GM12878 (cell line): ENCODE data around the gene SEL1L.

Experiments used
- EGR1 ChIP-seq, 2 experiments: IDR thresholded peaks; 1 replicate in 1 of 2; 2 replicates in 1 of 2; pipeline ENCODE4 v1.6.1; 2011 to 2012; ENCODE audit warnings: low read depth in 2 of 2, low read length in 2 of 2, borderline replicate concordance in 1 of 2, mild to moderate bottlenecking in 1 of 2, moderate library complexity in 1 of 2
- IKZF1 ChIP-seq: fragments of 450-650 bp; conservative IDR thresholded peaks from 2 replicates; pipeline ENCODE4 v1.6.1; 2017; ENCODE audit warnings: antibody characterized with exemption, mild to moderate bottlenecking
- POLR2A ChIP-seq: IDR thresholded peaks from 2 replicates; pipeline ENCODE4 v1.6.1; 2011; ENCODE audit warnings: low read depth, mild to moderate bottlenecking, low read length
- TF ChIP-seq, protein P1 (sequence below), 3 experiments: IDR thresholded peaks in 2 of 3; conservative IDR thresholded peaks in 1 of 3; 2 replicates each; pipeline ENCODE4 v1.5.1; 2011; ENCODE audit warnings: low read depth in 3 of 3, low read length in 3 of 3, mild to moderate bottlenecking in 3 of 3, control low read depth in 2 of 3, moderate library complexity in 2 of 3, inconsistent platforms in 1 of 3, mixed read lengths in 1 of 3; ENCODE audit not compliant: control insufficient read depth in 2 of 3, insufficient read depth in 1 of 3; ENCODE audit errors: extremely low read depth in 1 of 3
- TF ChIP-seq, protein P2 (sequence below): fragments of 450-650 bp; IDR thresholded peaks from 2 replicates; pipeline ENCODE4 v1.6.1; 2016; ENCODE audit warnings: mild to moderate bottlenecking, moderate library complexity, borderline replicate concordance

DNA sequence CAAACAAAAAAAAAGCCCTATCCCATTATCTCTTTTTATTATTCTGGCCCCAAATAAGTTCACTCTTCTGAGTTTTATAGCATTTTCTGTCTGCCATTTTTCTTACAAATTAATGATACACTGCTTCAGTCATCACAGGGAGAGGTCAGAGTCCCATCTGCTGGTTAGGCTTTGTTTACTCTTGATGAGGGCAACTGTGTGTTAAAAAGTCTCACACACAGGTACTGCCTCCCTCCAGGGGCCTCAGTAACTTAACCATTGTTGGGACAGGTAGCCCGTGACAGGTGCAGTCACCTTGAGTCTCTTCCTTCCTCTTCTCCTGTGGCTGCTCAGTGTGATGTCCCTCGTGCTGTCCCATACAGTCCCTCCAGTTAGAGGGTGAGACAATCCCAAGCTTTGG is 45.5 kb upstream of the SEL1L start:
- TF ChIP-seq, protein P1, sequence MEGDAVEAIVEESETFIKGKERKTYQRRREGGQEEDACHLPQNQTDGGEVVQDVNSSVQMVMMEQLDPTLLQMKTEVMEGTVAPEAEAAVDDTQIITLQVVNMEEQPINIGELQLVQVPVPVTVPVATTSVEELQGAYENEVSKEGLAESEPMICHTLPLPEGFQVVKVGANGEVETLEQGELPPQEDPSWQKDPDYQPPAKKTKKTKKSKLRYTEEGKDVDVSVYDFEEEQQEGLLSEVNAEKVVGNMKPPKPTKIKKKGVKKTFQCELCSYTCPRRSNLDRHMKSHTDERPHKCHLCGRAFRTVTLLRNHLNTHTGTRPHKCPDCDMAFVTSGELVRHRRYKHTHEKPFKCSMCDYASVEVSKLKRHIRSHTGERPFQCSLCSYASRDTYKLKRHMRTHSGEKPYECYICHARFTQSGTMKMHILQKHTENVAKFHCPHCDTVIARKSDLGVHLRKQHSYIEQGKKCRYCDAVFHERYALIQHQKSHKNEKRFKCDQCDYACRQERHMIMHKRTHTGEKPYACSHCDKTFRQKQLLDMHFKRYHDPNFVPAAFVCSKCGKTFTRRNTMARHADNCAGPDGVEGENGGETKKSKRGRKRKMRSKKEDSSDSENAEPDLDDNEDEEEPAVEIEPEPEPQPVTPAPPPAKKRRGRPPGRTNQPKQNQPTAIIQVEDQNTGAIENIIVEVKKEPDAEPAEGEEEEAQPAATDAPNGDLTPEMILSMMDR (IDR thresholded peaks at IDR 0.05 in 2 of 3, conservative IDR thresholded peaks at IDR 0.05 in 1 of 3; ENCODE audit: control insufficient read depth in 2 of 3, extremely low read depth in 1 of 3, insufficient read depth in 1 of 3, low read depth in 3 of 3, low read length in 3 of 3) = no peak
- TF ChIP-seq IKZF1 (no peak), POLR2A (no peak), EGR1 (IDR thresholded peaks at IDR 0.05; ENCODE audit: borderline replicate concordance in 1 of 2, low read depth in 2 of 2, low read length in 2 of 2) (no peak)
- TF ChIP-seq, protein P2, sequence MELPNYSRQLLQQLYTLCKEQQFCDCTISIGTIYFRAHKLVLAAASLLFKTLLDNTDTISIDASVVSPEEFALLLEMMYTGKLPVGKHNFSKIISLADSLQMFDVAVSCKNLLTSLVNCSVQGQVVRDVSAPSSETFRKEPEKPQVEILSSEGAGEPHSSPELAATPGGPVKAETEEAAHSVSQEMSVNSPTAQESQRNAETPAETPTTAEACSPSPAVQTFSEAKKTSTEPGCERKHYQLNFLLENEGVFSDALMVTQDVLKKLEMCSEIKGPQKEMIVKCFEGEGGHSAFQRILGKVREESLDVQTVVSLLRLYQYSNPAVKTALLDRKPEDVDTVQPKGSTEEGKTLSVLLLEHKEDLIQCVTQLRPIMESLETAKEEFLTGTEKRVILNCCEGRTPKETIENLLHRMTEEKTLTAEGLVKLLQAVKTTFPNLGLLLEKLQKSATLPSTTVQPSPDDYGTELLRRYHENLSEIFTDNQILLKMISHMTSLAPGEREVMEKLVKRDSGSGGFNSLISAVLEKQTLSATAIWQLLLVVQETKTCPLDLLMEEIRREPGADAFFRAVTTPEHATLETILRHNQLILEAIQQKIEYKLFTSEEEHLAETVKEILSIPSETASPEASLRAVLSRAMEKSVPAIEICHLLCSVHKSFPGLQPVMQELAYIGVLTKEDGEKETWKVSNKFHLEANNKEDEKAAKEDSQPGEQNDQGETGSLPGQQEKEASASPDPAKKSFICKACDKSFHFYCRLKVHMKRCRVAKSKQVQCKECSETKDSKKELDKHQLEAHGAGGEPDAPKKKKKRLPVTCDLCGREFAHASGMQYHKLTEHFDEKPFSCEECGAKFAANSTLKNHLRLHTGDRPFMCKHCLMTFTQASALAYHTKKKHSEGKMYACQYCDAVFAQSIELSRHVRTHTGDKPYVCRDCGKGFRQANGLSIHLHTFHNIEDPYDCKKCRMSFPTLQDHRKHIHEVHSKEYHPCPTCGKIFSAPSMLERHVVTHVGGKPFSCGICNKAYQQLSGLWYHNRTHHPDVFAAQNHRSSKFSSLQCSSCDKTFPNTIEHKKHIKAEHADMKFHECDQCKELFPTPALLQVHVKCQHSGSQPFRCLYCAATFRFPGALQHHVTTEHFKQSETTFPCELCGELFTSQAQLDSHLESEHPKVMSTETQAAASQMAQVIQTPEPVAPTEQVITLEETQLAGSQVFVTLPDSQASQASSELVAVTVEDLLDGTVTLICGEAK = no peak
